IPS-15b (cell line): ENCODE results near the gene TMEM59L.
A peak's percentile ranks its signal among the peaks of the same experiment; 100 is the strongest.

Experiments used
- H3K27me3 ChIP-seq: one replicate; pipeline ENCODE4 v1.6.1; 2013; ENCODE audit warnings: low read length; ENCODE audit not compliant: control insufficient read depth, insufficient read depth
- H3K36me3 ChIP-seq: one replicate; pipeline ENCODE4 v1.6.1; 2013; ENCODE audit warnings: low read length; ENCODE audit not compliant: control insufficient read depth, insufficient read depth
- H3K4me1 ChIP-seq: one replicate; pipeline ENCODE4 v1.6.1; 2013; ENCODE audit warnings: mild to moderate bottlenecking, low read length; ENCODE audit not compliant: control insufficient read depth, insufficient read depth
- H3K4me3 ChIP-seq: one replicate; pipeline ENCODE4 v1.5.1; 2013; ENCODE audit warnings: low read depth, low read length
- H3K9ac ChIP-seq: one replicate; pipeline ENCODE4 v1.6.1; 2013; ENCODE audit warnings: low read depth, mild to moderate bottlenecking, low read length
- H3K9me3 ChIP-seq: one replicate; pipeline ENCODE4 v1.6.1; 2013; ENCODE audit warnings: mild to moderate bottlenecking, low read length; ENCODE audit not compliant: control insufficient read depth, insufficient read depth

The TMEM59L gene

DNA sequence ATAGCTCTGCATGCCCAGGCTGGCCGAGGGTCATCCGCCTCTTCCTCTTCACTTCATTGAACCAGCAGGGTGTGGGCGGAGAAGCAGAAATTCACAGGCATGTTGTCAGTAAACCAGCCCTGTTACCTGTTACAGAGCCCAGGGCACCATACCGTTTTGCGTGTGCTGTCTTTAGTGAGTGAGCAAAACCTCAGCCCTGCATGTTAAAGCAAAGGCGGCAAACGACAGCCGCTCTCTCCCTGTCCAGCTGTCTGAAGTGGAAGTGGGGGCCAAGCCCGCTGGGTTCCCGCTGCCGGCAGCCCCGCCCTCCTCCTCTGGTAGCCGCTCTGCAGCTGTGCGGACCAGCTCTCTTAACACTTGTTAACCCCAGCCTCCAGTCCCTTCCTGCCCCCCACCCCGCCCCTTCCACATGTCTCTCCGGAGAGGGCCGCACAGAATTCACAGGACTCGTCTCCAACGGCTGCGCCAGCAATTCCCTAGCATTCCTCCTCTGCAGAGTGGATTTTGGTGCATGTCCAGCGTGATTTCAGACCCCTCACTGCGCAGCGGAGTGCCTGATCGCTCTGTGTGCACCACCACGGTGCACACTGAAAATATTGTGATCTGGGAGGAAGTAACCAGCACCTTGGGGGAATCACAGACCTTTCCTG lies 36.8 kb downstream of the TMEM59L start:
- Histone ChIP-seq H3K27me3 (no peaks in the 10 kb centered on the region), H3K9me3 (no peaks in the 10 kb centered on the region), H3K36me3 (peaks cover 3% of the 10 kb centered on the region), H3K4me3 (no peak overlapping the region), H3K4me1 (peaks cover 14% of the 10 kb centered on the region), H3K9ac (peak overlapping the region; percentile 24)

- Histone ChIP-seq H3K27me3 (no peaks in the 10 kb centered on the region), H3K36me3 (peaks cover 3% of the 10 kb centered on the region), H3K4me1 (peaks cover 12% of the 10 kb centered on the region), H3K4me3 (no peak overlapping the region), H3K9ac (no peak overlapping the region), H3K9me3 (no peaks in the 10 kb centered on the region)
Observed at GRCh38 chr19:18650021-18650390, 37.3 kb downstream of the TMEM59L start.

- Histone ChIP-seq H3K9ac (no peak overlapping the region), H3K36me3 (peaks cover 3% of the 10 kb centered on the region), H3K4me3 (no peak overlapping the region), H3K27me3 (no peaks in the 10 kb centered on the region), H3K4me1 (peaks cover 7% of the 10 kb centered on the region), H3K9me3 (no peaks in the 10 kb centered on the region)
Observed at GRCh38 chr19:18650468-18651041, 37.9 kb downstream of the TMEM59L start.

GRCh38 chr19:18651300-18651699 lies 38.6 kb downstream of the TMEM59L start:
- no peak overlapping the region for H3K9ac ChIP-seq
- H3K4me3 ChIP-seq = no peak overlapping the region
- H3K9me3 ChIP-seq = no peaks in the 10 kb centered on the region
- peaks cover 3% of the 10 kb centered on the region for H3K36me3 ChIP-seq
- no peaks in the 10 kb centered on the region for H3K27me3 ChIP-seq
- H3K4me1 ChIP-seq = peaks cover 7% of the 10 kb centered on the region

GRCh38 chr19:18651733-18652132 lies 39.1 kb downstream of the TMEM59L start:
- peaks cover 3% of the 10 kb centered on the region for H3K36me3 ChIP-seq
- no peaks in the 10 kb centered on the region for H3K9me3 ChIP-seq
- H3K4me3 ChIP-seq = no peak overlapping the region
- no peak overlapping the region for H3K9ac ChIP-seq
- peaks cover 7% of the 10 kb centered on the region for H3K4me1 ChIP-seq
- no peaks in the 10 kb centered on the region for H3K27me3 ChIP-seq

GRCh38 chr19:18653853-18654252 lies 41.2 kb downstream of the TMEM59L start:
- Histone ChIP-seq H3K4me3 (no peak overlapping the region), H3K27me3 (no peaks in the 10 kb centered on the region), H3K9me3 (no peaks in the 10 kb centered on the region), H3K9ac (no peak overlapping the region), H3K4me1 (peaks cover 8% of the 10 kb centered on the region), H3K36me3 (no peaks in the 10 kb centered on the region)

DNA sequence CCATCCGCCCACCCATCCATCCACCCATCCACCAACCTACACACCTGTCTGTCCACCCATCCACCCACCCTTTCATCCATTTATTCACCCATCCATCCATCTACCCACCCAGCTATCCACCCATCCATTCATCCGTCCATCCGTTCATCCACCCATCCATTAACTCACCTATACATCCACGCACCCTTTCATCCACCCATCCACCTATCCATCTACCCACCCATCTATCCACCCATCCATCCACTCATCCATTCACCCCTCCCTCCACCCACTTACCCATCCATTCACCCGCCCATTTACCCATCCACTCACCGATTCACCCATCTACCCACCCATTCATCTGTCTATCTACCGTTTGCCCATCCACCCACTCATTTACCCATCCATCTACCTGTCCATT lies 41.8 kb downstream of the TMEM59L start:
- H3K9ac ChIP-seq = no peak overlapping the region
- no peaks in the 10 kb centered on the region for H3K9me3 ChIP-seq
- no peaks in the 10 kb centered on the region for H3K27me3 ChIP-seq
- H3K36me3 ChIP-seq = no peaks in the 10 kb centered on the region
- H3K4me3 ChIP-seq = no peak overlapping the region
- peaks cover 8% of the 10 kb centered on the region for H3K4me1 ChIP-seq

- Histone ChIP-seq H3K9me3 (no peaks in the 10 kb centered on the region), H3K9ac (no peak overlapping the region), H3K27me3 (no peaks in the 10 kb centered on the region), H3K4me3 (no peak overlapping the region), H3K36me3 (no peaks in the 10 kb centered on the region), H3K4me1 (peaks cover 4% of the 10 kb centered on the region)
Observed at GRCh38 chr19:18655173-18655844, 42.6 kb downstream of the TMEM59L start.

- H3K4me1 ChIP-seq = peaks cover 2% of the 10 kb centered on the region
- no peaks in the 10 kb centered on the region for H3K36me3 ChIP-seq
- no peak overlapping the region for H3K9ac ChIP-seq
- no peak overlapping the region for H3K4me3 ChIP-seq
- H3K27me3 ChIP-seq = no peaks in the 10 kb centered on the region
- H3K9me3 ChIP-seq = no peaks in the 10 kb centered on the region
Observed at GRCh38 chr19:18656337-18657086, 43.8 kb downstream of the TMEM59L start.

- Histone ChIP-seq H3K4me1 (peaks cover 2% of the 10 kb centered on the region), H3K9me3 (no peaks in the 10 kb centered on the region), H3K36me3 (no peaks in the 10 kb centered on the region), H3K4me3 (no peak overlapping the region), H3K27me3 (no peaks in the 10 kb centered on the region), H3K9ac (no peak overlapping the region)
Observed at GRCh38 chr19:18657590-18658365, 45.1 kb downstream of the TMEM59L start.

DNA sequence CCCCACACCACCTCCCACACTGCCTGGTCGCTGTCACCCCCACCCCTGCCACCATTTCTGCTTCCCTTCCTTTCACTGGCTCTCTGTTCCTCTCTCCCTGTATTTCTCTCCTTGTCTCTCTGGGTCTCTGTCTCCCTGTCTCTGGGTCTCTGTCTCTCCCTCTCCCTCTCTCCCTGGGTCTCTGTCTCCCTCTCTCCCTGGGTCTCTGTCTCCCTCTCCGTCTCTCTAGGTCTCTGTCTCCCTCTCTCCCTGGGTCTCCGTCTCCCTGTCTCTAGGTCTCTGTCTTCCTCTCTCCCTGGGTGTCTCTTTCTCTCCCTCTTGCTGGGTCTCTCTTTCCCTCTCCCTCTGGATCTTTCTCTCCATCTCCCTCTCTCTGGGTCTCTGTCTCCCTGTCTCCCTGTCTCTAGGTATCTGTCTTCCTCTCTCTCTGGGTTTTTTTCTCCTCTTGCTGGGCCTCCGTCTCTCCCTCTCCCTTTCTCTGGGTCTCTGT lies 45.7 kb downstream of the TMEM59L start:
- Histone ChIP-seq H3K9ac (no peak overlapping the region), H3K27me3 (no peaks in the 10 kb centered on the region), H3K36me3 (no peaks in the 10 kb centered on the region), H3K4me3 (no peak overlapping the region), H3K9me3 (no peaks in the 10 kb centered on the region), H3K4me1 (peaks cover 2% of the 10 kb centered on the region)
